CD14-positive monocyte (primary cell): ENCODE data around the gene C9orf43. TPM values are rescaled to one million over a fixed set of nuclear protein-coding genes. Genes with fewer than 3 reads are reported as not detected.

Experiments used
- DNase-seq, 3 donors: peaks; one replicate each; pipeline ENCODE4 v3.0.0-alpha.2; 2011 to 2022
- H2AFZ ChIP-seq: 2 replicates; pipeline ENCODE4 v1.6.0; 2012; ENCODE audit warnings: mild to moderate bottlenecking, low read depth, low read length, inconsistent platforms; ENCODE audit not compliant: insufficient read depth, poor library complexity, severe bottlenecking
- H3K27ac ChIP-seq, 2 donors: 1 replicate in 1 of 2; 2 replicates in 1 of 2; pipeline ENCODE4 v1.5.1; 2012 to 2013; ENCODE audit warnings: low read length in 2 of 2, control low read depth in 1 of 2, inconsistent platforms in 1 of 2, low read depth in 1 of 2, mild to moderate bottlenecking in 1 of 2
- H3K27me3 ChIP-seq, 2 donors: one replicate each; pipeline versions ENCODE4 v1.6.0 to v1.6.1; 2011 to 2013; ENCODE audit warnings: low read length in 2 of 2; ENCODE audit not compliant: control insufficient read depth in 2 of 2, insufficient read depth in 2 of 2
- H3K36me3 ChIP-seq, 2 donors: replicated peaks in 1 of 2; 1 replicate in 1 of 2; 2 replicates in 1 of 2; pipeline versions ENCODE4 v1.5.1 to v1.6.1; 2012 to 2013; ENCODE audit warnings: low read length in 2 of 2, control low read depth in 1 of 2, inconsistent platforms in 1 of 2, mild to moderate bottlenecking in 1 of 2; ENCODE audit not compliant: insufficient read depth in 2 of 2, control insufficient read depth in 1 of 2
- H3K4me1 ChIP-seq, 2 donors: 1 replicate in 1 of 2; 2 replicates in 1 of 2; pipeline versions ENCODE4 v1.5.1 to v1.6.1; 2012 to 2013; ENCODE audit warnings: low read length in 2 of 2, control low read depth in 1 of 2, inconsistent platforms in 1 of 2, mild to moderate bottlenecking in 1 of 2, moderate library complexity in 1 of 2; ENCODE audit not compliant: insufficient read depth in 2 of 2, control insufficient read depth in 1 of 2
- H3K4me2 ChIP-seq: replicated peaks from 2 replicates; pipeline ENCODE3; 2012; ENCODE audit warnings: low read length, moderate library complexity, mild to moderate bottlenecking; ENCODE audit not compliant: poor library complexity, severe bottlenecking; ENCODE audit errors: extremely low read depth
- H3K4me3 ChIP-seq, 3 experiments: fragments of 200-600 bp in 1 of 3; sonication (generic) in 1 of 3; replicated peaks in 1 of 3; 1 replicate in 2 of 3; 2 replicates in 1 of 3; pipeline ENCODE4 v1.5.1; 2011 to 2013; ENCODE audit warnings: low read length in 3 of 3, mild to moderate bottlenecking in 3 of 3, control low read depth in 2 of 3, low read depth in 2 of 3, inconsistent platforms in 1 of 3, moderate library complexity in 1 of 3
- H3K79me2 ChIP-seq: 2 replicates; pipeline ENCODE4 v1.6.0; 2012; ENCODE audit warnings: mild to moderate bottlenecking, control low read depth, inconsistent platforms, low read length, moderate library complexity; ENCODE audit not compliant: insufficient read depth
- H3K9ac ChIP-seq: 2 replicates; pipeline ENCODE4 v1.6.0; 2017; ENCODE audit warnings: low read length, mild to moderate bottlenecking; ENCODE audit not compliant: insufficient read depth, poor library complexity, severe bottlenecking
- H3K9me3 ChIP-seq, 2 donors: replicated peaks in 1 of 2; 1 replicate in 1 of 2; 2 replicates in 1 of 2; pipeline versions ENCODE4 v1.5.1 to v1.6.1; 2012 to 2013; ENCODE audit warnings: low read length in 2 of 2, control low read depth in 1 of 2; ENCODE audit not compliant: control insufficient read depth in 1 of 2, insufficient read depth in 1 of 2
- H4K20me1 ChIP-seq: 2 replicates; pipeline ENCODE4 v1.6.0; 2012; ENCODE audit warnings: mild to moderate bottlenecking, low read length, control low read depth, moderate library complexity; ENCODE audit not compliant: insufficient read depth
- H3K27ac Mint-ChIP-seq, 7 donors: one replicate each; pipeline ENCODE4 v1.8.0; 2020; ENCODE audit warnings: mild to moderate bottlenecking in 7 of 7, mixed read lengths in 7 of 7, moderate library complexity in 6 of 7, inconsistent platforms in 2 of 7
- H3K27me3 Mint-ChIP-seq, 3 donors: one replicate each; pipeline ENCODE4 v1.8.0; 2021 to 2022; ENCODE audit warnings: low read depth in 3 of 3, mild to moderate bottlenecking in 3 of 3, mixed read lengths in 3 of 3, moderate library complexity in 3 of 3, inconsistent platforms in 1 of 3
- H3K36me3 Mint-ChIP-seq, 2 donors: one replicate each; pipeline ENCODE4 v1.8.0; 2020; ENCODE audit warnings: mixed read lengths in 2 of 2, inconsistent platforms in 1 of 2, mild to moderate bottlenecking in 1 of 2
- H3K4me1 Mint-ChIP-seq: one replicate; pipeline ENCODE4 v1.8.0; 2020; ENCODE audit warnings: mild to moderate bottlenecking, mixed read lengths
- H3K4me3 Mint-ChIP-seq, 2 donors: one replicate each; pipeline ENCODE4 v1.8.0; 2020; ENCODE audit warnings: mild to moderate bottlenecking in 2 of 2, mixed read lengths in 2 of 2, moderate library complexity in 1 of 2
- H3K9me3 Mint-ChIP-seq, 7 donors: one replicate each; pipeline ENCODE4 v1.8.0; 2020 to 2022; ENCODE audit warnings: mixed read lengths in 7 of 7, mild to moderate bottlenecking in 6 of 7, moderate library complexity in 6 of 7, inconsistent platforms in 2 of 7
- CTCF ChIP-seq: fragments of 200-600 bp; IDR thresholded peaks from one replicate; pipeline ENCODE4 v1.8.0; 2022; ENCODE audit warnings: antibody characterized with exemption, mild to moderate bottlenecking
- WGBS: methylation state at CpG from one replicate; pipeline ENCODE4 v1.1.5; 2013; ENCODE audit warnings: missing lambda C conversion rate; ENCODE audit not compliant: insufficient coverage; 5-methylcytosine and 5-hydroxymethylcytosine counted together
- intact Hi-C, 2 donors: fragments of 100-400 bp; cut with micrococcal nuclease; formaldehyde crosslinking; loops; one replicate each; pipeline versions ENCODE4 v1.15.0 to v1.15.1; 2023
- polyA plus RNA-seq, 3 donors: library from polyadenylated mRNA; depleted of rRNA in 1 of 3; unstranded in 2 of 3; stranded (reverse) in 1 of 3; fragments of 300-500 nt in 2 of 3; fragments of >200 nt in 1 of 3; fragmentation: Illumina TruSeq in 2 of 3; gene quantifications; 1 replicate in 2 of 3; 2 replicates in 1 of 3; pipeline ENCODE4 v1.2.3, GENCODE V29; 2012 to 2021

C9orf43 gene
- polyA plus RNA-seq, 3 donors: 0.17 TPM; not detected in 2

GRCh38 chr9:113369855-113370140 lies 40.7 kb upstream of the C9orf43 start:
- no peaks in the 10 kb centered on the region for H3K9me3 Mint-ChIP-seq
- H3K36me3 Mint-ChIP-seq: peaks cover 8 to 20% of the 10 kb centered on the region in 2 donors
- 92% methylated on average over 8 of the region's 11 CpGs for WGBS
- intact Hi-C loops: no loop called here
- H3K4me3 Mint-ChIP-seq: no peak overlapping the region
- Histone ChIP-seq H3K9me3 (no peaks in the 10 kb centered on the region), H4K20me1 (no peaks in the 10 kb centered on the region), H3K27ac (no peak overlapping the region), H3K27me3 (no peaks in the 10 kb centered on the region), H3K9ac (no peak overlapping the region), H3K4me2 (no peak overlapping the region), H3K4me1 (peaks cover 11 to 16% of the 10 kb centered on the region in 2 donors), H3K79me2 (no peaks in the 10 kb centered on the region), H3K36me3 (peaks cover 9 to 21% of the 10 kb centered on the region in 2 donors), H2AFZ (no peak overlapping the region), H3K4me3 (no peak overlapping the region)
- H3K27ac Mint-ChIP-seq: no peak overlapping the region
- TF ChIP-seq CTCF: no peak
- H3K4me1 Mint-ChIP-seq: peaks cover 16% of the 10 kb centered on the region
- DNase-seq: no peak
- H3K27me3 Mint-ChIP-seq: peaks cover 0 to 1% (median 0%) of the 10 kb centered on the region in 3 donors

GRCh38 chr9:113370806-113371325 lies 39.7 kb upstream of the C9orf43 start:
- Mint-ChIP-seq H3K9me3 (no peaks in the 10 kb centered on the region), H3K36me3 (peaks cover 8 to 23% of the 10 kb centered on the region in 2 donors), H3K4me1 (peaks cover 13% of the 10 kb centered on the region), H3K4me3 (no peak overlapping the region), H3K27me3 (peaks cover 0 to 1% (median 0%) of the 10 kb centered on the region in 3 donors), H3K27ac (no peak overlapping the region)
- Histone ChIP-seq H3K9ac (no peak overlapping the region), H3K79me2 (no peaks in the 10 kb centered on the region), H3K4me3 (no peak overlapping the region), H3K4me1 (peaks cover 6 to 9% of the 10 kb centered on the region in 2 donors), H3K27me3 (no peaks in the 10 kb centered on the region), H3K36me3 (peaks cover 9 to 21% of the 10 kb centered on the region in 2 donors), H3K9me3 (no peaks in the 10 kb centered on the region), H3K4me2 (no peak overlapping the region), H2AFZ (no peak overlapping the region), H4K20me1 (no peaks in the 10 kb centered on the region), H3K27ac (no peak overlapping the region)
- 94% methylated on average over 7 of the region's 8 CpGs for WGBS
- no peak for TF ChIP-seq CTCF
- intact Hi-C loops: no loop called here
- DNase-seq: no peak
